Measurements from ENCODE around the gene P3H4.

DNA sequence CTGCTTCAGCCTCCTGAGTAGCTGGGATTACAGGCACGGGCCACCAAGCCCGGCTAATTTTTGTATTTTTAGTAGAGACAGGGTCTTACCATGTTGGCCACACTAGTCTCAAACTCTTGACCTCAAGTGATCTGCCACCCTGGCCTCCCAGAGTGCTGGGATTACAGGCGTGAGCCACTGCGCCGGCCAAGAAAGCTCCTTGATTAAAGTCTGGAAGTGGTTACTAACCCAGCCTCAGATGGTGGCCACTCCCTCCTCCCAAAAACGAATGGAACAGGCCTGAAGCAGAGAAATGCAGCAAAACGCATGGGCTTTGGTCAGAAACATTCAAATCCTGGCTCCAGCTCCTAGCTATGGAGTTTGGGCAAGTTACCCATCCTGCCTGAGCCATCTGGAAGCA is 12.3 kb upstream of the P3H4 start:
- TF ChIP-seq TAF1 (IDR thresholded peaks at IDR 0.05; ENCODE audit: borderline replicate concordance, insufficient read depth, low read length) (no peak), POLR2AphosphoS5 (IDR thresholded peaks at IDR 0.05; ENCODE audit: low read depth, low read length) (no peak), SIN3A (IDR thresholded peaks at IDR 0.05; ENCODE audit: borderline replicate concordance, insufficient read depth, low read length) (no peak), REST (IDR thresholded peaks at IDR 0.05; ENCODE audit: insufficient read depth in 1 of 2, low read depth in 2 of 2, low read length in 2 of 2) (no peak), FOXP2 (optimal IDR thresholded peaks at IDR 0.05; ENCODE audit: borderline replicate concordance, extremely low read depth, extremely low read length, insufficient read depth) (no peak)
